Tongue (tissue), 2 donors: ENCODE measurements around the gene TRAPPC4. TPM values are rescaled to one million over a fixed set of nuclear protein-coding genes. Genes with fewer than 3 reads are reported as not detected.
"Not testable (repeated sequence)": the region's sequence is repeated elsewhere in the genome, so short reads cannot be mapped to it uniquely, and the experiment has no call there.

Source experiments
- DNase-seq: peaks from one replicate; pipeline ENCODE4 v3.0.0-alpha.2; 2015
- total RNA-seq: library from RNA; depleted of rRNA; stranded (reverse); fragments of >200 nt; gene quantifications from one replicate; pipeline ENCODE4 v1.2.3, GENCODE V29; 2014

TRAPPC4 gene
- total RNA-seq, 1 donor from 2014 or later, result 29.2 TPM

DNA sequence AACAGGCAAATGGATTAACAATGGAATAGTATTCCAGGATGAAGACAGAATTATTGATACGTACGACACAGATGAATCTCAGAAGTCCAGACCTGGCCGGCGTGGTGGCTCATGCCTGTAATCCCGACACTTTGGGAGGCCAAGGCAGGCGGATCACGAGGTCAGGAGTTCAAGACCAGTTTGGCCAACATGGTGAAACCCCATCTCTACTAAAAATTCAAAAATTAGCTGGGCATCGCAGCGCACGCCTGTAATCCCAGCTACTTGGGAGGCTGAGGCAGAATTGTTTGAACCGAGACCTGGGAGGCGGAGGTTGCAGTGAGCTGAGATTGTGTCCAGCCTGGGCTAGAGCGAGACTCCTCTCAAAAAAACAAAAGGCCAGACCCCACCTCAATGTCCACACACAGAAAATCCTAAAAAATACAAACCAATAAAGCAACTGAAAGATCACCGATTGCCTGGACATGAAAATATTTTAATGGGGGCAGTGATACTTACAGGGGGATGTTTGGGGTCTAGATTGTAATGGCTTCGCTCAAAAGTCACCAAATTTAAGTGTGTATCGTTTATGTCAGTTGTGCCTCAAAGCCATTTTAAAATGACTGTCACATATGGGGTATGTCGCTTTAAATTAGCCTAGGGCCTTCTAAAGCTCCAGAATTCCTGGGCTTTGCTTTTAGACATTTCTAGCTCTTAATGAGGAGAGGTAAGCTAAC lies 4.2 kb upstream of the TRAPPC4 start:
- no peak for DNase-seq

DNA sequence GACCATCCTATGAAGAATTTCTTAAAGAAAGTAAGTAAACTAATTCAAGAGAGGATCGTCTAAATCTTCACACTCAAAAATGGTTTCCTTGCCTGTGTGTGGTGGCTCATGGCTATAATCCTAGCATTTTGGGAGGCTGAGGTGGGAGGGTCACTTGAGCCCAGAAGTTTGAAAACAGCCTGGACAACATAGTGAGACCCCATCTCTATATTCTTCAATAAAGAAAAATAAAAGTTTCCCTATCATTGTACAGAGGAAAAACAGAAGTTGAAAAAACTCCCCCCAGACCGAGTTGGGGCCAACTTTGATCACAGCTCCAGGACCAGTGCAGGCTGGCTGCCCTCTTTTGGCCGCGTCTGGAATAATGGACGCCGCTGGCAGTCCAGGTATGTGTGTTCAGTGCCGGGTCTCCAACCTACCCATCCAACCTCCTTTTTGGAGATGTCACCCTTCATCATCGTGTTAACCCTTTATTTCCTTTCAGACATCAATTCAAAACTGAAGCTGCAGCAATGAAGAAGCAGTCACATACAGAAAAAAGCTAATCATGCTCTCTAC lies 3.4 kb upstream of the TRAPPC4 start:
- no peak for DNase-seq

DNA sequence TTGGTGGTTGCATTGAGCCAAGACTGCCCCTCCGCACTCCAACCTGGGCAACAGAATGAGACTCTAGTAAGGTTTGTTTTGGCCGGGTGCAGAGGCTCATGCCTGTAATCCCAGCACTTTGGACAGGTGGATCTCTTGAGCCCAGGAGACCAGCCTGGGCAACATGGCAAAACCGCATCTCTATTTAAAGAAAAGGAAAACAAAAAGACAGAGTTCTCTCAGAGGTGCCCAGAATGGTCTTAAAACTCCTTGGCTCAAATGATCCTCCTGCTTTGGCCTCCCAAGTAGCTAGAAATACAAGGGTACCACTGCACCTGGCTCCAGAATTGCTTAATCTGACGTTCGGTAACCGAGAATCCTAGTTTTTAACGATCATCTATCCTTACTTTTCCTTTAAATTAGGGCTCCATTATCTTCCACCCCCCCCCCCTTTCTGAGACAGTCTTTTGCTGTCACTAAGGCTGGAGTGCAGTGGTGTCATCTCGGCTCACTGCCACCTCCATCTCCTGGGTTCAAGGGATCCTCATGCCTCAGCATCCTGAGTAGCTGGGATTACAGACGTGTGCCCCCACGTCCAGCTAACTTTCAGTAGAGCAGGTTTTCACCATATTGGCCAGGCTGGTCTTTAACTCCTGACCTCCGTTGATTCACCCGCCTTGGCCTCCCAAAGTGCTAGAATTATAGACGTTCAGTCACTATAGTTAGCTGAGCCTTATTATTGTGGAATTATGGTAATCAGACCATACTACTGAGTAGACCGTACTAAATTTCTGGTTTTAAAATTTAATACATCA lies 2.2 kb upstream of the TRAPPC4 start:
- no peak for DNase-seq

DNA sequence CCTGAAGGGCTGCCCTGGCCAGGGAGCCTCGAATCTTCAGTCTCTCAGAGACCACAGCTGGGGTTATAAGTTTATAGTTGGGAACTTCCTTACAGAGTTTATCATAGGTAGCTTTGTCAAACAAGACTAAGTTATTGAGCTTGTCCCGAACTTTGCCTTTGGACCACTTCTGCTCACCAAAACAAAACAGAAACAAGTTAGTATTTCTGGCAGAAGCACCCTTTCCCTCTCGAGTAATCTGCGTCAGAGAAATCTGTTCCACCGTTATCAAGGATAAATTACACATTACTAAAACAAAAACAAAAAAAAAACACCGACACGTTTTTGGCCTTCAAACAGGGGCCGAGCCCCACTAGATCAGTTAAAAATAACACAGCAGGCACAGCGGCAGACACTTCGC lies 1.2 kb upstream of the TRAPPC4 start:
- DNase-seq, result not testable (repeated sequence)

DNA sequence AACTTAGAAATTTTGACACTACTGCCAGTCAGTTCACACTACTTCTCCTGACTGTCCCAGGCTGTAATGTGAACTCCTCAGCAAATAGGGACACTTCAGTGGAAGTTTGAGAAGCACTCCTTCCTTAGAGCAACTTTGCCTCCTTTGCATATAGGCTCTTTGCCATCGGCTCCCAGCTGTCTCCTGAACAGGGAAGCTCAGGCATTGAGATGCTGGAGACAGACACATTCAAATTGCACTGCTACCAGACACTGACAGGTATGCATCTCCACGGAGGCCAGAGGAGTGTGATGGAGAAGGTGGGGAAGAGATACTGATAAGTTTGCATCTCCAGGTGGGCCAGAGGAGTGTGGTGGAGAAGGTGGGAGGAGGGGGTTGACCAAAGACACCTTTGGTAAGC lies 1.4 kb downstream of the TRAPPC4 start:
- no peak for DNase-seq

DNA sequence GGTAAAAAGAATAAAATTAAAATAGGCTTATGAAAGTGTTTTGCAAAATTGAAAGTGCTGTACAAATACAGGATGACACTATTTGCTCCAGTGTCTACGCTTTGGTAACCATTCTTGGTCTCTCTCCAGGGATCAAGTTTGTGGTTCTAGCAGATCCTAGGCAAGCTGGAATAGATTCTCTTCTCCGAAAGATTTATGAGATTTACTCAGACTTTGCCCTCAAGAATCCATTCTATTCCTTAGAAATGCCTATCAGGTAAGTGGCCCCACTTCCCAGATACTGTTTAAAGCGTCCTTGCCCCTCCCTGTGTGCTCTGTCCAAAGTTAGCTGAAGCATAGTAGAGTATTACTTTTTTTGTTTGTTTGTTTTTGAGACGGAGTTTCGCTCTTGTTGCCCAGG lies 3.1 kb downstream of the TRAPPC4 start:
- no peak for DNase-seq

DNA sequence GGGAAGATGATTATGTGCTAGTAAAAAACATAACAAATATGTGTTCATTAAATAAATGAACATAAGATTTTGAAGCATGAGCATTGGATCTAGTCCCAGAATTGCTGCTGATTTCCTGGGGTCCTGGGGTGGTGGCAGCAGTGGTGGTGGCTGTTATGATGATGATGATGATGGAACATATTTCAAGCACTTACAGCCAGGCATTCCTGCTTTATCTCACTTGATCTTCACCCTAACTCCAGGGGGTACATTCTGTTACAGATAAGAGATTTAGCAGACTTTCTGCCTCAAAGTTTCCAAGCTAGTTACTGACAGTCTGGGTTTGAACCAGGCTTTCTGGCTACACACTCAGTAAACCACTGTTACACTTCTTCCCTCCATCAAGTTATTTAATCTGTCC lies 5.2 kb downstream of the TRAPPC4 start:
- DNase-seq, result no peak

DNA sequence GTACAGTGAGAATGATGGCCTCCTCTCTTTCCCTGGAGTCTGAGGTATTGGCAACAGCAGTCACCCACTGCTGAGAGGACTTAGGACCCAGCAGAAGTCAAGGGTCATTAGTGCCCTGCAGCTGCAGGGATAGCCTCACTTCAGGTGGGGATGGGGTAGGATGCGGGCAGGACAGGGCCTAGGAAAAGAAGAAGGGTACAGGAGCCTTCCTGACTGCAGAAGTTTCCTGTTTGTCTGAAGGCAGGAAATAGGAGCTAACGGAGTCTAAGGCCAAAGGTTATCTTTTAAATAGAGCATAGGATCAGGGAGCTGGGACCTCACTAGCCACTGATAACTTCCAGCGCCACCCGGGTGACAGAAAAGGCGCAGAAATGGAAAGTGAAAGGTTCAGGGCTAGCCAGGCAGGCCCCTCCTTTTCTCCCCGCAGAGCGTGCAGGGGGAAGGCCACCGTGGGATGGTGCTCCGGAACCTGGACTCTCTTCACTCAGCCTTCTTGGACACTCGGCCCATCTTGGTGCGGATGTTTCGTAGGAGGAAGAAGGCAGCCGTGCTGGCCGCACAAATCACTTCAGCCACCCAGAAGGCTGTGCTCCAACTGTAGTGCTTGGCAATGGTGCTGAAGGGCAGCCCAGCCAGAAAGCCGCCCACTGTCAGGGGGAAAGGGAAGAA lies 6.0 kb downstream of the TRAPPC4 start:
- DNase-seq, result no peak

DNA sequence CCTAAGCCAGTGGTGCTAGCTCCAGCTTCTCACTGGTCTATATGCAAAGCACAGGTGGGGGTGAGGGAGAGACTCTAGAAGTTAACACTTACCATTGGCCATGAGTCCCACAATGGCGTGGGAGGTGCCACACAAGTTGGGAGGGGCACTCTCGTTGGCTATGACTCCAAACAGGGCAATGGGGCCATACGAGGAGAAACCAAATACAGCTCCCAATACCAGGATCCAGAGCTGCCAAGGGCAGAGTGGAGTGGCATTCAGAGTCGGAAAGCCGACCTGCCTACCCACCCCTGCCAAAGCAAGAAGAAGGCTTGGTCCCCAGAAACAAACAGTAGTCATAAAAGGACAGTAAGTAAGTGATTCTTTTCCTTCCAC lies 6.5 kb downstream of the TRAPPC4 start:
- no peak for DNase-seq

DNA sequence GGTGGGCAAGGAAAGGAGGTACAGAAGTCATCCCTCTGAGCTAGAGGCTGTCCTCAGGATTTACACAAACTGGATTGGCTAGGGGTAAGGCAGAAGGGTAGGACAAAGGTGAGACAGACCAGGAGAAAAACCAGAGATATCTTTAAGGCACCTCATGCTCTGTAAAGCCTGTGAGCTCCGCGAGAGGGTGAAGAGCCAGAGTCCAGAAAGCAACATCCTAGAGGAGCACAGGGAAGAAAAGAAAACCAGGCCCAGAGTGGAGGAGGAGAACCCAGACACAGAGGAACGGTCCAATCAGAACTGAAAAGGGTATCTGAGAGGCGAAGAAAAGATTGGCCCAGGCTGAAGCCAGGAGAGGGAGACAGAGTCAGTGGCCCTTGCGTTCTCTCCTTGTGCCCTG lies 7.0 kb downstream of the TRAPPC4 start:
- DNase-seq, result no peak

DNA sequence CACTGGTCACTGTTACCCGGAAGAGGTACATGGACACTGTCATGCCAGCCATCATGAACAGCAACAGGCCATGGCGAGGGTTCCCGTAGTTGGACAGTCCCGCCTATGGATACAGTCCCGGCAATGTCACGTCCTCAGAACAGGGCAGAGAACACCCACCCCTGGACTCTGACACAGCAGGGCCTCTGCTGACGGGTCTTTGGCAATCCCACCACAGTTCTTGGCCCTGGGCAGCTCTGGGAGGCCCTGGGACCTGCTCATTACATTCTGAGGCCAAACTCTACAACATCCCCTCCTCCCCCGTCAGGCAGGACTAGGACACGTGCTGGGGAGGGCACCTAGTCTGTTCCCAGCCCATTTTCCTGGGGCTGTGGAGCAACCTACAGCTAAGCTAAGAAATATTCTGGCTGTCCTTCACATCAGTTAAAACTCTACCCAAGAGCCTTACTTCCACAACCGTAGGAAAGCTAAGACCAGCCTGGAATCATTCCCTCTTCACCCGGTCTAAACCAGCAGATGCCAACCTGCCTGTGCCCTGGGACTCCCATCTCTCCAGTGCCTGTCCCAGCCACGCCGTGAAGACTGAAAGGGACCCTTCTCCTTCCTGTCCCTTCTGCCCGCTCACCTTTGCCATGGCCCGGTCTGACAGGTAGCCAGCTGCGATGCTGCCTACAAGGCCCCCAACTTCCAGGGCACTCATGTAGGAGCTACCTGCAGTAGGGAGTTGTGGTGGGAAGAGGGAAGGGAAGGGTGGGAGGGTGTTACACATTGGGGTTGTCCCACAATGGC lies 7.6 kb downstream of the TRAPPC4 start:
- no peak for DNase-seq

DNA sequence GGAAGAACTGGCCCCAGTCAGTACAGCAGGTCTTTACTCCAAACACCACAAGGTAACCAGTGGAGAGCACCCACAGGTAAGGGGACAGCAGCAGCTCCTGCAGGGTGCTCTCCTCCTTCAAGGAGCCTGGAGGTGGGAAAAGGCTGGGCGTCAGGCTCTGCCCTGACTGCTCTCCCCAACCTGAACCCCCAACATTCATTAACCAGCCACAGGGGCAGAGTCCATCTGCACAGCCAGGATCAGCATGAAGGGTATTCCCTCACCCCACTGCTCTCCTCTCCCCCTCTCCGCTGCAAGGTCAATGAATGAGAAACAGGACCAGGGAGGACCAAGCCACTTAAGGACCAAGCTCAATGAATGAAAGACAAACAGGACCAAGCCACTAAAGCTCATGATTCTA lies 8.4 kb downstream of the TRAPPC4 start:
- DNase-seq, result no peak

DNA sequence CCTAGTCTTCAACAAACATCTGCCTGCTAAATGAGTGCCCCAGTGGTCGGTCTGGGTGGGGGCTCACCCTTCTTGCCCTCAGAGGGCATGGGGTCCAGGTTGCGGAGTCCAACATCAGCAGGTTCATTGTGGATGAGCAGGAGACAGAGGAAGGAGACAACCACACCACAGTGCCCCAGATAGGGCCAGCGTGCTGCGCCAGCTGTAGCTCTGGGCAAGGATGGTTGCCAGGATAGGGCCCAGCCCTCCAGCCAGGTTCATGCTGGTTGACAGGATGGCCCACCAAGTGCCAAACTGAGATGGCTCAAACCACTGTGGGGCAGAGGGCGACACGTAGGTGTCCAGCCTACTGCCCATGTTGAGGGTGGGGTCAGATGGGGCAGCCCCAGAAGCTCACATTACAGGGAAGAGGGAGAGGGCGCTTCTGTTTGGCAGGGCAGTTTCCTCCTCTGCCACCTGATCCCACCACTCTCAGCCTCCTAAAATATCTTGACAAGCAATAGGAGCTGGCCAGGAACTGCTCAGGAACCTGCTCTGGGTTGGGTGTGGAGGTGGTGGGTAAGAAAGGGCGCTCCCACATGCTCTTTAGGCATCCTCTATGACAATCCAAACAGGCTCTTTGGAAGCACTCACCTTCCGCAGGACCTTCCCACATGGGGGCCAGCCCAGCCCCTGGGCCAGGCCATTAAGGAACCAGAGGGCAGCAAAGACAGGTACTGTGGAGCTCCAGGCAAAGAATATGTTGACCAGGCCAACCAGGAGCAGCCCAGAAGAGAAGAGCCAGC lies 9.2 kb downstream of the TRAPPC4 start:
- no peak for DNase-seq

DNA sequence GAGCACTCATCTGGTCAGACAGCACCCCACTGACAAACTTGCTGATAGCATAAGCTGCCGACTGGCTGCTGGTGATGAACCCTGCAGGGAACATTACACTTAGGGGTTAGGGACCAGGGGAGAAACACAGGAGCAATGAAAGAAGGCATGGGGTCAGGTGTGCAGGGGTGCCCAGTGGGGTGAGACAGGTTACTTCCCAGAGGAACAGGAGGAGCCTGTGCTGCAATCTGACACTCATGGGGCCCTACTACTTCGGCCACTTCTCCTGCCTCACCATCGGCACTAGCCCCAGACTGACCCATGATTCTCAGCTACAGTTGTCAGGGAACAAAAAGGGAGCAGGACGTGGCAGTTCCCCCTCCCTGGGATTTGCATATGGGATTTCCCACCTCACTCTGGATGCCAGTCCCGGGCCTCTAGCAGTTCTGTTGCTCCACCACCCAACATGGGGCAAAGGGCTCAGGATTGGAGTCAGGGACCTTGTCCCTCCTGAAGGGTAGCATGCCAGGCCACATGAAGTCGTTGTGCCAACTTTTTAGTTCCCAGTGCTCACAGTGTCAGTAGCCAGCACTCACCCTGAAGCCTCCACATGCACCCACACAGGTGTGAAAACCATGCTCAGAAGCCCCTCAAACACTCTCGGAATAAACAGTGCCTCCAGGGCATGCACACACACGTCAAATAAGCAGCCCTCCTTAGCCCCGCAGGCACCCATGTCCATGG lies 9.9 kb downstream of the TRAPPC4 start:
- no peak for DNase-seq

DNA sequence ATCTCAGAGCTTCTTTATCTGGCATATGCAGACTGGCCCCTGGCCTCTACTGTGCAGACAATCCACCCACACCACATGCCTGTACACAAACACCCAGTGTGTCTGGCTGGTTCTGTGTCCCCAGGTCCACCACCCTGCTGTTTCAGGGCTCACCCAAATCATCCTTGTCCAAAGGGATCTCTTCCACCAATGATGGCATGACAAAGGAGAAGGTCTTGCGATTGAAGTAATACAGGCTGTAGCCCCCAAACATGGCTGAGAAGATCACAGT lies 10.4 kb downstream of the TRAPPC4 start:
- no peak for DNase-seq

DNA sequence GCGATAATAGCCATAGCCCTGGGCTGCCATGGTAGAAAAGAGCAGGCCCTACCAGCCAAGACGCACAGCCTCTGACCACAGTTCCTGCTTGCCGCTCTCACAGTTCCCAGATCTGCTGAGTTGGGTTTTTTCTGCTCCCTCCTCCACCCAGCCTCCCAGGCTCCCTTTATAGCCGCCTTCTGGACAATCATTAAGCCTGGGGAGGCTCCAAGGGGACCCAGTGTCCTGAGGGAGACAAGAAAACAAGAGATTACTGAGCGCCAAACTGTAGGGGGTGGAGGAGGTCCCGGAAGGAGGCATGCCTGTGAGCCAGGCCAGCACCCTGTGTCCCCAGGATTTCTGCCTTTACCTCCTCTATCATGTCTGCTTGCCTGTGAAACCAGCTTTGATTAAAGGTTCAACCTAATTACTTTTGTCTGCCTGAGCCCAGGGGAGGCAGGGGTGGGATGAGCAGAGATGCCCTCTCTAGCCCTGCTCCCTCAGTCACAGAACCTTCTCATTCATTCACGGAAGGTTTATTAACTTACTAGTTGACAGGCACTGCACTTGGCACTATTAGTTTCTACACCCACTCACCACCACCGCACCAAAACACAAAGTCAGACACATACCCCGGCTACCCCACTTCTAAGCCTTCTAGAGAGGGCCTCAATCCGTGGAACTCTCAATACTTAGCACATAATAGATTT lies 10.9 kb downstream of the TRAPPC4 start:
- DNase-seq, result no peak

DNA sequence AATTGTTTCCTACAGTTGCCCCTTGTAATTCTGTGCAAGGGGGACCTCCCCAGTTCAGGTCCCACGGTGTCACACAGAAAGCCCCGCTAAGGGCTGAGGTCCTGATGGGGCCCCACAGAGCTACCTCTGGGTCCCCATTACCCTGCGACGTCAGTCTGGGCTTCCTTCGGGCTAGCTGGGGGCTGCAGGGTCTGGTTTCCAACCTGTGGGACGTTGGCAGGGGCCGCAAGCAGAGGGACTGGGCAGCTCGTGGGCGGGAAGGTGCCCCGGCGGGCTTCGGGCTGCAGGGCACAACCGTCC lies 11.4 kb downstream of the TRAPPC4 start:
- DNase-seq, result no peak

DNA sequence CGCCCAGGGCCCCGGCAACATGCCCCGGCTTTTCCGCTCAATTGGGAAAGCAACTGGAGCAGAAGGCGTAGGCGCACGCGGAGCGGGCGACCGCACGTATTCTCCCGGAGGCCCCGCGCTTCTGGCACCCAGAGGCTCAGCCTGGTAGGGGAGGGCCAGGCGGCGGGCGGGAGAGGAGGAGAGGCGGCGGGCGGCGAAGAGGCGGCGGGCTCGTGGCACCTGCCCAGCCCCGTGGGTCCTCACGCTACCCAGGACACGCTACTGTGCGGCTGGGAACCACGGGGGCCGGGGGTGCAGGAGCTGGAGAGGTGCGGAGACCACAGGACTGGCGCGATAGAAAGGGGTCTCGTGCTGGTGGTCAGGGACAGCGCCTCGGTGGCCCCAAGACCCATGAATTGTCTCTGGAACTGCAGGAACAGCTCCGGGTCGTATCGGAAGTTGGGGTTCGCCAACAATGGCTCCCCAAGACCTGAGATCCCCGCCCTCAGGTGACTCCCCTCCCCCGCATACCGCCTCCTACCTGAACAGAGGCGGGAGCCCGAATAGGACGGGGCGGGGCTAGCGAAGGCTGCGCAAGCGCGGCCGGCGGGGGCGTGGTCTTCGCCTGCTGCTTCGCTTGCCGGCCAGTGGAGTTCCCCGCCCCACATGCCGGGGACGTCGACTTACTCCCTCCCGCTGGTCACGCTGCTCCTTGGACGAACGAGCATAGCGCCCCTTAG lies 11.9 kb downstream of the TRAPPC4 start, which contains the start of gene SLC37A4:
SLC37A4 (minus strand) TSS at position 549 of the 719 bp plus-strand sequence.
- DNase-seq, result peak; percentile 97

DNA sequence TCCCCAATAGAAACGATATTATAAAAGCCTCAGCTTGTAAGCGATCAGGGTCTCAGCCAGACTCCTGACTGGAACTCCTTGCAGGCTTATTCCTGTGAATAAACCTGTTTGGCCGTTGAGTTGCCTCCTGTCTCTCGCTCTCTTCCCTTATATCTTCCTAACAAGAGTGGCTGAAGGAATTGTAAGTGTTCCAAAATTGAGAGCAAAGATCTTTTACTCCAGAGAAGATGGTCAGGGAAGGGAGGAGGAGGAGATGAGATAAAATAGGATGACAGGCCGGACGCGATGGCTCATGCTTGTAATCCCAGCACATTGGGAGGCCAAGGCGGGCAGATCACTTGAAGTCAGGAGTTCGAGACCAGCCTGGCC lies 13.3 kb downstream of the TRAPPC4 start:
- DNase-seq, result no peak

DNA sequence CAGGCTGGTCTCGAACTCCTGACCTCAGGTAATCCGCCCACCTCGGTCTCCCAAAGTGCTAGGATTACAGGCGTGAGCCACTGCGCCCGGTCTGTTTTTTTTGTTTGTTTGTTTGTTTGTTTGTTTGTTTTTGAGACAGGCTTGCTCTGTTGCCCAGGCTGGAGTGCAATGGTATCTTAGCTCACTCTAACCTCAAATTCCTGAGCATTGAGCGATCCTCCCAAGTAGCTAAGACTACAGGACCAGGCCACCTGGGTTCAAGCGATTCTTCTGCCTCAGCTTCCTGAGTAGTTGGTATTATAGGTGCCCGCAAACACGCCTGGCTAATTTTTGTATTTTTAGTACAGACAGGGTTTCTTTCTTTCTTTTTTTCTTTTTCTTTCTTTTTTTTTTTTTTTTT lies 14.9 kb downstream of the TRAPPC4 start:
- DNase-seq, result not testable (repeated sequence)
